HFFc6 (cell line): ENCODE measurements around the gene OR4L1. TPM values are rescaled to one million over a fixed set of nuclear protein-coding genes. Genes with fewer than 3 reads are reported as not detected.

Experiments used
- total RNA-seq, 6 experiments: library from RNA; stranded (reverse); fragmentation: NEBNext Ultra II Directional; extraction: Animal tissue kit (Norgen Biotek cat#: 25700); gene quantifications; 2 replicates in 1 of 6; 3 replicates in 5 of 6; pipeline ENCODE4 v1.2.3, GENCODE V29; 2021

Gene OR4L1
- total RNA-seq, 6 experiments from 2014 or later = not detected

Other genes with a start within 250 kb of the OR4L1 start
- not detected for gene OR4K2, start 184.9 kb upstream of the OR4L1 start, total RNA-seq
- gene OR4K5, start 139.4 kb upstream of the OR4L1 start, total RNA-seq = not detected
- gene OR4K1, start 129.1 kb upstream of the OR4L1 start, total RNA-seq = not detected
- not detected for gene OR4K15, start 84.5 kb upstream of the OR4L1 start, total RNA-seq
- gene OR4Q2, start 57.9 kb upstream of the OR4L1 start, total RNA-seq = not detected
- gene OR4K14, start 40.7 kb upstream of the OR4L1 start, total RNA-seq = not detected
- not detected for gene OR4K13, start 24.0 kb upstream of the OR4L1 start, total RNA-seq
- not detected for gene OR4K17, start 50.7 kb downstream of the OR4L1 start, total RNA-seq
- gene OR4N5, start 78.8 kb downstream of the OR4L1 start, total RNA-seq = not detected
- not detected for gene OR11G2, start 130.9 kb downstream of the OR4L1 start, total RNA-seq
- gene OR11H6, start 163.7 kb downstream of the OR4L1 start, total RNA-seq = not detected
- not detected for gene OR11H7, start 168.9 kb downstream of the OR4L1 start, total RNA-seq
- not detected for gene OR11H4, start 179.2 kb downstream of the OR4L1 start, total RNA-seq
- gene TTC5, start 245.9 kb downstream of the OR4L1 start, total RNA-seq = 10 to 100 TPM; 21.3 to 27.1 (median 23.3) TPM